Psoas muscle (tissue), 8 donors: ENCODE results near the gene WASF2. TPM values are rescaled to one million over a fixed set of nuclear protein-coding genes. Genes with fewer than 3 reads are reported as not detected.
A peak's percentile ranks its signal among the peaks of the same experiment; 100 is the strongest.
"Not testable (repeated sequence)": the region's sequence is repeated elsewhere in the genome, so short reads cannot be mapped to it uniquely, and the experiment has no call there.

Experiments used
- ATAC-seq, 4 donors: fragments of 200-7000 bp; cut with Tn5 transposase; one replicate each; pipeline ENCODE4 v1.9.1; 2020; ENCODE audit warnings: moderate library complexity in 3 of 4, mild to moderate bottlenecking in 2 of 4
- DNase-seq, 2 donors: peaks; one replicate each; pipeline ENCODE4 v3.0.0-alpha.2; 2020
- H3K27ac ChIP-seq: fragments of 200-600 bp; one replicate; pipeline ENCODE4 v1.8.0; 2022
- H3K27me3 ChIP-seq, 3 donors: fragments of 200-600 bp in 1 of 3; one replicate each; pipeline versions ENCODE4 v1.6.1 to v1.8.0; 2013 to 2022; ENCODE audit warnings: low read length in 2 of 3, mild to moderate bottlenecking in 2 of 3, moderate library complexity in 1 of 3; ENCODE audit not compliant: insufficient read depth in 3 of 3
- H3K36me3 ChIP-seq, 2 donors: fragments of 200-600 bp in 1 of 2; one replicate each; pipeline versions ENCODE4 v1.6.1 to v1.8.0; 2013 to 2022; ENCODE audit warnings: low read depth in 1 of 2, mild to moderate bottlenecking in 1 of 2, moderate library complexity in 1 of 2; ENCODE audit not compliant: insufficient read depth in 1 of 2
- H3K4me1 ChIP-seq: fragments of 200-600 bp; one replicate; pipeline ENCODE4 v1.8.0; 2022
- H3K4me3 ChIP-seq: fragments of 200-600 bp; one replicate; pipeline ENCODE4 v1.8.0; 2022; ENCODE audit warnings: mild to moderate bottlenecking
- H3K9me3 ChIP-seq: fragments of 200-600 bp; one replicate; pipeline ENCODE4 v1.8.0; 2022
- WGBS, 3 donors: extraction: QIAGEN DNeasy Blood & Tissue Kit; methylation state at CpG; one replicate each; pipeline versions ENCODE4 v1.1.6 to v1.1.7; 2013; 5-methylcytosine and 5-hydroxymethylcytosine counted together
- intact Hi-C, 2 donors: fragments of 100-400 bp; cut with DNase I; formaldehyde crosslinking; loops; one replicate each; pipeline versions ENCODE4 v1.11.0 to v1.14.2; 2022
- polyA plus RNA-seq, 3 donors: library from polyadenylated mRNA; stranded (reverse); fragments of 200-250 nt; gene quantifications; one replicate each; pipeline ENCODE4 v1.2.3, GENCODE V29; 2013
- total RNA-seq, 4 donors: library from RNA; stranded (reverse); fragmentation: NEBNext Ultra II Directional in 2 of 4; extraction: Animal tissue kit (Norgen Biotek cat#: 25700) in 2 of 4; gene quantifications; one replicate each; pipeline versions ENCODE4 v1.2.1 to v1.2.4, GENCODE V29; 2021 to 2023
- TF ChIP-seq, protein P1 (sequence below): fragments of 200-600 bp; IDR thresholded peaks from one replicate; pipeline ENCODE4 v1.8.0; 2022; ENCODE audit warnings: antibody characterized with exemption
- donor health status: healthy with polysubstance abuse.
- donor health status: DM: no; HTN: no; CAD: no; lungs with moderate emphysema.
- donor health status: Bipolar disorder and iron deficiency.
- donor health status: healthy.
- donor health status: DM: yes; HTN: yes; CAD: no.
- donor health status: DM: no; HTN: no; CAD: no.
- donor health status: DM: no; HTN: no; CAD: no.
- donor health status: DM: yes; HTN: yes; CAD: no.

Gene WASF2
- total and polyA plus RNA-seq, 7 donors = 7.9 to 40.6 (median 29.4) TPM

DNA sequence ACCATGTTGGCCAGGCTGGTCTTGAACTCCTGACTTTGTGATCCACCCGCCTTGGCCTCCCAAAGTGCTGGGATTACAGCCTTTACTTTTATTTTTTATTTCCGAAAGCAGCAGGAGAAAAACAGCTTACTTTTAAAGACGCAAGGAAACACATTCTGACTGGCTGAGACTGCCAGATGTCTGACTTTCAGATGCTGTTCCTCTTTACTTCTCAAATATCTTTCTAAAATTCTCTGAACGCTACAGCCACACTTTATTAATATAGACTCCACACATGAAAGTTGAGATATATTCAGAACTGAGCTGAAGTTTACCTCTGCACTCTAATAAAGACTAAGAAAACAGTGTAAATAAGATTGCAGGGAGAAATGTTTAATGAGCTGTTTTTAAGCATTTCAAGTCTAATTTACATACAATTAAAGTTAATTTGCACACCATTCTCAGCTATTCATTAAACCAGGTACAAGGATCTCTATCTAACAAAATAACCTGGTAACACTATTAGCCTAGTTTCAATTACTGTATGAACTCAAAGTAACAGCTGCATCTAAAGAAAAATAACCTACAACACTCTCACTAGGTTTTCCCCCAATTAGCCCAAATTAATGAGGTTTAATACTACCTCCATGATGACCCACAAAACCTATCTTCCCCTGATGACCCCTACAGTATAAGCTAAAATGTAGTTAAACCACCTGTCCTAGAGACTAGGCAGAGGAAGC, 24.9 kb downstream of the WASF2 start:
- no peak for ATAC-seq
- 46 to 75% (median 53%) methylated on average over 4 of the region's 4 CpGs for WGBS, 3 donors
- intact Hi-C loops = no loop called here
- TF ChIP-seq, protein P1, sequence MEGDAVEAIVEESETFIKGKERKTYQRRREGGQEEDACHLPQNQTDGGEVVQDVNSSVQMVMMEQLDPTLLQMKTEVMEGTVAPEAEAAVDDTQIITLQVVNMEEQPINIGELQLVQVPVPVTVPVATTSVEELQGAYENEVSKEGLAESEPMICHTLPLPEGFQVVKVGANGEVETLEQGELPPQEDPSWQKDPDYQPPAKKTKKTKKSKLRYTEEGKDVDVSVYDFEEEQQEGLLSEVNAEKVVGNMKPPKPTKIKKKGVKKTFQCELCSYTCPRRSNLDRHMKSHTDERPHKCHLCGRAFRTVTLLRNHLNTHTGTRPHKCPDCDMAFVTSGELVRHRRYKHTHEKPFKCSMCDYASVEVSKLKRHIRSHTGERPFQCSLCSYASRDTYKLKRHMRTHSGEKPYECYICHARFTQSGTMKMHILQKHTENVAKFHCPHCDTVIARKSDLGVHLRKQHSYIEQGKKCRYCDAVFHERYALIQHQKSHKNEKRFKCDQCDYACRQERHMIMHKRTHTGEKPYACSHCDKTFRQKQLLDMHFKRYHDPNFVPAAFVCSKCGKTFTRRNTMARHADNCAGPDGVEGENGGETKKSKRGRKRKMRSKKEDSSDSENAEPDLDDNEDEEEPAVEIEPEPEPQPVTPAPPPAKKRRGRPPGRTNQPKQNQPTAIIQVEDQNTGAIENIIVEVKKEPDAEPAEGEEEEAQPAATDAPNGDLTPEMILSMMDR = no peak
- no peaks in the 10 kb centered on the region for H3K9me3 ChIP-seq
- peak overlapping the region; percentile 40 for H3K27ac ChIP-seq
- H3K36me3 ChIP-seq = peaks cover 8 to 9% of the 10 kb centered on the region in 2 donors
- H3K27me3 ChIP-seq = no peaks in the 10 kb centered on the region
- DNase-seq = no peak
- peaks cover 49% of the 10 kb centered on the region for H3K4me1 ChIP-seq
- H3K4me3 ChIP-seq = no peak overlapping the region

DNA sequence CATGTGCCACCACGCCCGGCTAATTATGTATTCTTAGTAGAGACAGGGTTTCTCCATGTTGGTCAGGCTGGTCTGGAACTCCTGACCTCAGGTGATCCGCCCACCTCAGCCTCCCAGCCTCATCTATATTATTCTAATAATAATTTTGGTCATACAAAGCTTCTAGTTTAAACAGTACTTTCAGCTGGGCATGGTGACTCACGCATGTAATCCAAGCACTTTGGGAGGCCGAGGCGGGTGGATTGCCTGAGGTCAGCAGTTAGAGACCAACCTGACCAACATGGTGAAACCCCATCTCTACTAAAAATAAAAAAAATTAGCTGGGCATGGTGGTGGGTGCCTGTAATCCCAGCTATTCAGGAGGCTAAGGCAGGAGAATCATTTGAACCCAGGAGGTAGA, 26.1 kb downstream of the WASF2 start:
- ATAC-seq = peak in 2 of 4 donors; percentile 52 to 63
- intact Hi-C loops, DNase-seq, H3K9me3 ChIP-seq, H3K27me3 ChIP-seq, H3K4me3 ChIP-seq, H3K27ac ChIP-seq, H3K36me3 ChIP-seq: not testable (repeated sequence)
- WGBS, 3 donors = 62 to 89% (median 64%) methylated on average over 6 of the region's 6 CpGs
- H3K4me1 ChIP-seq = peaks cover 54% of the 10 kb centered on the region

DNA sequence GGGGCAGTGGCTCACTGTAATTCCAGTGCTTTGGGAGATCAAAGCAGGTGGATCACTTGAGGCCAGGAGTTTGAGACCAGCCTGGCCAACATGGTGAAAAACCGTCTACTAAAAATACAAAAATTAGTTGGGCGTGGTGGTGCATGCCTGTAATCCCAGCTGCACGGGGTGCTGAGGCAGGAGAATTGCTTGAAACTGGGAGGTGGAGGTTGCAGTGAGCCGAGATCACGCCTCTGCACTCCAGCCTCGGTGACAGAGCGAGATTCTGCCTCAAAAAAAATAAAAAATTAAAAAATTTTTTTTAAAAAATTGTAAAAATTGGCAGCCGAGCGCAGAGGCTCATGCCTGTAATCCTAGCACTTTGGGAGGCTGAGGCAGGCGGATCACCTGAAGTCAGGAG, 31.4 kb downstream of the WASF2 start:
- H3K4me3 ChIP-seq, H3K27me3 ChIP-seq, H3K9me3 ChIP-seq, H3K27ac ChIP-seq, DNase-seq, intact Hi-C loops, ATAC-seq, H3K36me3 ChIP-seq: not testable (repeated sequence)
- H3K4me1 ChIP-seq = peaks cover 16% of the 10 kb centered on the region
- 79 to 84% (median 80%) methylated on average over 10 of the region's 10 CpGs for WGBS, 3 donors

DNA sequence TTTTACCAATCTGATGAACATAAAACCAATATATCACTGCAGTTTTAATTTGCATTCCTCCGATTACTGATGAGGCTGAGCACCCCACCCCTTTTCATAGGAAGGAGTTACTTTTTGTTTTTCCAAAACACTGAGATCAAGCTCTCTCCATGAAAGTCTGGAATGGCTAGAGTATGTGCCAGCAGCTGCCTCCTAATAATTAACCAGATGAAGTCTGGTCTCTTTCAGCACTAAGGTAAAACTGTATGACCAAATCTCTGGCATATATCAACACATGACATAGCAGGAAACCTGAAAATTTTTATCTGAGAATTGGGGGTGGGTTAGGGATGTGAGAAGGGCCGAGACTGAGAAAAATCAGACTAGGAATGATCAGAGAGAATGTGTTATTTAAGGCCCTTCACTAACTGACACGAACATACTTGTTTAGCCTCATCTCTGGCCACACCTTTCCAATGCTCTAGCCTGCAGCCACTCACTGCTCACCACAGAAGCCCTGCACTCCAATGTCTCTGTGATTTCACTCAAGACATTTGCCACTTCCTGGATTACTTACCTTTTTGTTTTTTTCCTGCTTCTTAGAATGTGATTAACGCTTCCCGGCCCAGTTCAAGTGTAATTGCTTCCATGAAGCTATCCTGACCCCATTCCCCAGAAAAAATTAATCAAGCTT, 34.7 kb downstream of the WASF2 start:
- 58 to 68% (median 62%) methylated on average over 5 of the region's 5 CpGs for WGBS, 3 donors
- ATAC-seq (no peak), DNase-seq (no peak)
- Histone ChIP-seq H3K27me3 (no peaks in the 10 kb centered on the region), H3K27ac (no peak overlapping the region), H3K4me1 (peaks cover 17% of the 10 kb centered on the region), H3K36me3 (peaks cover 0 to 4% of the 10 kb centered on the region in 2 donors), H3K4me3 (no peak overlapping the region), H3K9me3 (no peaks in the 10 kb centered on the region)
- TF ChIP-seq, protein P1 = no peak
- intact Hi-C loops = no loop called here

DNA sequence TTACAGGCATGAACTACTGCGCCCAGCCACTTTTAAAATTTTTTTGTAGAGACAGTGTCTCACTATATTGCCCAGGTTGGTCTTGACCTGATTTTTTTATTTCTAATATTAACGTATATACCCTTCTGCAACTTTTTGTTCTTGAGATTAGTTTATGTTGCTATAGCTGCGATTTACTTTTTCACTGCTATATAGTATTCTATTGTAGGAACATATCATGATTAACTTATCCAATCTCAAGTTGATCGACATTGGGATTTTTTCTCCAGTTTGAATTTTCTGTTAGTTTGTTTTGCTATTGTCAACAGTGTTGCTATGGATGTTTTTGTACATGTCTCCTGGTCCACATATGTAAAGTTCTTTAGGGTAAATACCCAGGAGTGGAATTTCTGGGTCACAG, 35.4 kb downstream of the WASF2 start:
- H3K9me3 ChIP-seq = no peaks in the 10 kb centered on the region
- H3K4me3 ChIP-seq = no peak overlapping the region
- WGBS, 3 donors = 96 to 99% (median 98%) methylated on average over 4 of the region's 4 CpGs
- H3K4me1 ChIP-seq = peaks cover 10% of the 10 kb centered on the region
- H3K27me3 ChIP-seq = no peaks in the 10 kb centered on the region
- intact Hi-C loops = no loop called here
- ATAC-seq (no peak), DNase-seq (no peak)
- H3K27ac ChIP-seq = no peak overlapping the region
- peaks cover 0 to 4% of the 10 kb centered on the region in 2 donors for H3K36me3 ChIP-seq
- TF ChIP-seq, protein P1 = no peak
